Measurements from ENCODE around the gene CDK18. TPM values are rescaled to one million over a fixed set of nuclear protein-coding genes. Genes with fewer than 3 reads are reported as not detected.
A peak's percentile ranks its signal among the peaks of the same experiment; 100 is the strongest.

Gene CDK18
- total RNA-seq, 1 experiment from 2014 or later: 38.5 TPM

- Histone ChIP-seq H3K18ac (ENCODE audit: insufficient read length, low read depth, low read length) (no peak overlapping the region), H3K56ac (ENCODE audit: insufficient read length, low read depth, low read length) (no peak overlapping the region), H4K5ac (ENCODE audit: insufficient read length, low read depth, low read length) (no peak overlapping the region), H3K27ac (ENCODE audit: insufficient read length, low read depth, low read length) (no peak overlapping the region), H2BK20ac (ENCODE audit: low read depth, low read length, poor library complexity, severe bottlenecking) (no peak overlapping the region), H3K4me2 (ENCODE audit: insufficient read depth, insufficient read length, low read length) (no peak overlapping the region), H3K79me1 (ENCODE audit: insufficient read depth, low read depth, low read length, poor library complexity, severe bottlenecking) (no peaks in the 10 kb centered on the region), H3K23me2 (ENCODE audit: insufficient read length, low read depth, low read length, poor library complexity, severe bottlenecking) (no peaks in the 10 kb centered on the region), H4K8ac (replicated peaks; ENCODE audit: insufficient read length, low read depth, low read length) (no peak overlapping the region), H3K27me3 (ENCODE audit: insufficient read depth, low read length) (no peaks in the 10 kb centered on the region), H4K20me1 (ENCODE audit: control insufficient read depth, insufficient read depth, insufficient read length) (no peaks in the 10 kb centered on the region), H3K23ac (ENCODE audit: insufficient read length, low read depth, low read length) (no peak overlapping the region), H2BK120ac (ENCODE audit: low read depth, low read length, poor library complexity, severe bottlenecking) (no peak overlapping the region), H2AFZ (ENCODE audit: low read length) (no peak overlapping the region), H4K91ac (ENCODE audit: insufficient read length, low read depth, low read length) (no peak overlapping the region), H2BK15ac (ENCODE audit: low read depth, low read length) (no peak overlapping the region), H3K9me3 (ENCODE audit: control insufficient read depth, low read depth, low read length) (no peaks in the 10 kb centered on the region), H3K79me2 (ENCODE audit: insufficient read depth, low read length) (no peaks in the 10 kb centered on the region), H3K4me1 (ENCODE audit: insufficient read depth, low read length) (no peaks in the 10 kb centered on the region), H2BK5ac (ENCODE audit: insufficient read length, low read length) (no peak overlapping the region), H2AK5ac (ENCODE audit: insufficient read length, low read length) (no peak overlapping the region), H2BK12ac (ENCODE audit: insufficient read length, low read depth, low read length) (no peak overlapping the region), H3K4ac (ENCODE audit: low read depth, low read length) (no peak overlapping the region), H3K14ac (ENCODE audit: insufficient read depth, low read length) (no peak overlapping the region), H3T11ph (ENCODE audit: low read length) (no peak overlapping the region), H3K9ac (ENCODE audit: extremely low read depth, insufficient read length, low read length) (no peak overlapping the region)
- Mint-ChIP-seq H3K27ac (peak overlapping the region in 1 of 3 experiments; percentile 90; a peak in 1 of 7 replicates), H3K4me1 (peaks cover 13 to 23% of the 10 kb centered on the region in 2 experiments), H3K36me3 (ENCODE audit: insufficient read depth in 1 of 3, low read depth in 3 of 3) (peaks cover 23 to 71% (median 42%) of the 10 kb centered on the region in 3 experiments; a peak in 6 of 7 replicates), H3K9me3 (no peaks in the 10 kb centered on the region), H3K4me3 (no peak overlapping the region), H3K27me3 (ENCODE audit: low read depth) (no peaks in the 10 kb centered on the region; the same call in 1 of the 2 replicates)
- WGBS (ENCODE audit: extremely low coverage, insufficient read length, low lambda C conversion rate): no CpG with 5 or more reads among the region's 4 CpGs
- TF ChIP-seq, protein P1, sequence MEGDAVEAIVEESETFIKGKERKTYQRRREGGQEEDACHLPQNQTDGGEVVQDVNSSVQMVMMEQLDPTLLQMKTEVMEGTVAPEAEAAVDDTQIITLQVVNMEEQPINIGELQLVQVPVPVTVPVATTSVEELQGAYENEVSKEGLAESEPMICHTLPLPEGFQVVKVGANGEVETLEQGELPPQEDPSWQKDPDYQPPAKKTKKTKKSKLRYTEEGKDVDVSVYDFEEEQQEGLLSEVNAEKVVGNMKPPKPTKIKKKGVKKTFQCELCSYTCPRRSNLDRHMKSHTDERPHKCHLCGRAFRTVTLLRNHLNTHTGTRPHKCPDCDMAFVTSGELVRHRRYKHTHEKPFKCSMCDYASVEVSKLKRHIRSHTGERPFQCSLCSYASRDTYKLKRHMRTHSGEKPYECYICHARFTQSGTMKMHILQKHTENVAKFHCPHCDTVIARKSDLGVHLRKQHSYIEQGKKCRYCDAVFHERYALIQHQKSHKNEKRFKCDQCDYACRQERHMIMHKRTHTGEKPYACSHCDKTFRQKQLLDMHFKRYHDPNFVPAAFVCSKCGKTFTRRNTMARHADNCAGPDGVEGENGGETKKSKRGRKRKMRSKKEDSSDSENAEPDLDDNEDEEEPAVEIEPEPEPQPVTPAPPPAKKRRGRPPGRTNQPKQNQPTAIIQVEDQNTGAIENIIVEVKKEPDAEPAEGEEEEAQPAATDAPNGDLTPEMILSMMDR (conservative IDR thresholded peaks at IDR 0.05): no peak
- no peak for DNase-seq
Measured at GRCh38 chr1:205527931-205528330, 23.5 kb downstream of the CDK18 start.
